ENCODE measurements around the gene GPC2.

GPC2 gene

DNA sequence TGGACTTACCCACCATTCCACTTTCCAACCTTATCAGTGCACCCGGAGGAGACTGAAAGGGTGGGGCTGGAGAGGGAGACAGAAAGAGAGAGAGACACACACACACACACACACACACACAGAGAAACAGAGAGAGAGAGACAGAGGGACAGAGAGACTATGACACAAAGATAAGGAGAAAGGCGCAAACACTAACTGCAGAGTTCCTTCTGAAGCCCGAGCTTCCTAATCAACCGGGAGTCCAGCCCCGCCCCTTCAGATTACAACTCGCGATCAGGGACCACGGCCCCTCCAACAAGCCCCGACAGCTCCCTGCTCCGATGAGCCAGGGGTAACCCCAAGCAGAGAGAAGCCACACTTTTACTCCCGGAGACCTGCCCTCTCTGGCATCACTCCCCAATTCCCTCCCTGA is 9.3 kb downstream of the GPC2 start:
- DNase-seq: no peak

DNA sequence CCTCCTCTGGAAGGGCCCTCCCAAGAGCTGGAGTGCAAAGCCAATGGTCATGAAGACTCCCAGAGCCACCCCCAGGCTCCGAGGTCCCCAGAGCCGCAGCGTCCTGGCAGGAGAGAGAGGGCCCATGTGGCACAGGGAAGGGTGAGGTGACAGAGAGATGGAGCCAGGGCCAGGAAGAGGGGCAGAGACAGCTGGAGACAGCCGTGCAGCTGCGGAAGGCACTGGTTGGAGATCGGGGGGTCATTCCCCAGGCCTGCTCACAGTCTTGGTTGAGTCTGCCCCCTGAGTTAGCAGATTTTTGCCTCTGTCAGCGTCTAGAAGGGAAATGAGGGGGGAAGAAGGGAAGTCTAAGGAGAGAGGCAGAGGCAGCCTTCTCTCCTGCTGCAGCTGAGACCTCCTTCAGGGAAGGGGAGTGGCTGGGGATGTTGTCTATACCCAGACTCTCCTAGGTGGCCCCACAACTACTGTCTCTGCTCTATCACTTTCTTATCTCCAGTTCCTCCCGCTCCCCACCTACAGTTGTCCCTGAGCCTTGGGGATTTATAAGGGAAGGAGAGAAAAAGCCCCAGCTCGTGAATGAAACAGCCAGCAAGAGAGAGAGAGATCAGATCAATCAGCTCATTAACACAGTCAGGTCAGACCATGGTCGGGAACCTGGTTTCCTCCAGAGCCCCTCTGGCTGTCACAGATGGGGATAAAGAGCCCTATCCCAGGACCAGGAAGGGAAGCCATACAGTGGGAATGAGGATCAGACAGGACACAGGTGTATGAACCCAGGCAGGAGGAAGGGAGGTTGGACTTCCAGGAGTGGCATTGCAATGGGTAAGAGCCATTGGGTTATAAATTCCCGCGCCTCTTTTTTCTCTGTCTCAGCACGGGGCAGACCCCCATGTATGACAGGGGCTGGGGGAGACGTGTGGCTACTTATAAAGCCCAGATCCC is 9.9 kb downstream of the GPC2 start:
- DNase-seq: no peak

- peak; percentile 56 for DNase-seq
Observed at GRCh38 chr7:100166317-100166940, 10.8 kb downstream of the GPC2 start.

- DNase-seq: no peak
Observed at GRCh38 chr7:100163871-100164270, 13.3 kb downstream of the GPC2 start.

GRCh38 chr7:100163006-100163531 is 14.1 kb downstream of the GPC2 start:
- no peak for DNase-seq

DNA sequence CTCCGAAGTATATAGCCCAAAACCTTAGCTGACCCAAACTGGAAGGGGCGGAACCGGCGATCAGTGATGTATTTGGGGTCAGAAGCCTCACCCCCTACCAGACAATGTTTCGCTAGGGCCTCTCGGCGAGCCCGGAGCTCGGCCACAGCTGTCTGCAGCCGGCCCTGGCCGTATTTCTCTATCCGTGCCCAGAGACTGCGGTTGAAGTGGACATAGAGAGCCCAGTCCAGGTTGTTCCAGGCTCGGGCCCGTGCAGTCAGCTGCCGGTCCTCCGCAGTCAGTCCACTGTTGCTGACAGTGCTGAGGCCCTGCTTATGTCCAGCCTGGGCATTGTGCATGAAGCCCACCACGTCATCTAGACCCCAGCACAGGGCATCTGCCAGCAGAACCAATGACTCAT is 17.1 kb downstream of the GPC2 start:
- DNase-seq: no peak

GRCh38 chr7:100159099-100159623 is 18.0 kb downstream of the GPC2 start:
- no peak for DNase-seq

- peak; percentile 87 for DNase-seq
Observed at GRCh38 chr7:100158229-100159098, 18.7 kb downstream of the GPC2 start, which contains the start of gene TRAPPC14. TSS of gene TRAPPC14 (minus strand) at chr7:100158723. CDS start at chr7:100158499, 224 bp downstream.

DNA sequence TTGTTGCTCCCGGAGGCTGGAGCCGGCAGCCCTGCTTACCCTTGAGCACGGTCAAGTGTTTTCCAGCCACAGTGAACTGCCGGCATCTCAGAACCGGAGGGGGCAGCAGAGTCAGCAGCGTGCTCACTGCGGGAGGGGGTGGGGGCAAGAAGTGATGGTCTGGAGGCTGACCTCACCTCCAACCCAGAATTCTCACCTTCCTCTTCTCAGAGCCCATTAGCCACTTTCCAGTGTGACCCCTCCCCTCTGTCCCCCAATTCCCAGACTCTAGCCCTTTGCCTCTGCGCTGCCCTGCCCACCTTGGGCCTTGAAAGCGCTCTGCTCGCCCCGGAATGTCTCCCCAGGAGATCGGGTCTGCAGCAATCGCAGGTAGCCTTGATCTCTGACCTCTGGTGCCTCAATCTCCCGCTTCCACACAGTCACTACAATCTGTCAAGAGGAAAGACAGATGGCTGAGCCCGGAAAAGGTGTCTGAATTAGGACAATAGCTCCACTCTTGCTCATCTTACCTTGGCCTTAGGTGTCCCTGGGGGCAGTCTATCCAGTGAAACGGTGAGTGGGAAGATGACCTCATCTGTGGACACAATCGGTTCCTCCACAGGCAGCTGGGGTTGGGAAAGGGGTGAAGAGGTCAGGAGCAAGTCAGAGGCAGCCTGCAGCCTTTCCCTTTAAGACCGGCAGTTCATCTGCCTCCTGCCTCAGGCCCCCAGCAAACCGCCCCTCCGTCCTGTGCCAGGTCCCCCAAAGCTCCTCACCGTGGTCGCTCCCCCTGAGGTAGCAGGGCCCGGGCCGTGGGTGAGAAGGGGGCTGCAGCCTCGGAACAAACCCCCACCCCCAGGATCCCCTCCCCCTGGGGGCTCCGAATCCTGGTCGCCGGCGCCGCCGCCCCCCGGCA is 19.6 kb downstream of the GPC2 start:
- no peak for DNase-seq

DNA sequence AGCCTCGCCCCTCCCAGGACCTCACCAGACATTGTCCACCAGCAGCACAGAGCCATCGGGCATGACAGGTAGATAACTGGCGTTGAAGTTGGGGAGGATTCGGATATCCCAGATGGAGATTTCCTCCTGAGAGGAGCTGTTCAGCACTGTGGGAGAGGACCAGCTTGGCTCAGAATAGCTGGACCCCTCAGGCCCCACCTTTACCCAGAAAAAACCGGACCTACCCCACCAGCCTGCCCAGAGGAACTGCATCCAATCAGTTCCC is 20.2 kb downstream of the GPC2 start:
- DNase-seq: no peak

GRCh38 chr7:100156331-100157068 is 20.7 kb downstream of the GPC2 start:
- peak; percentile 65 for DNase-seq

DNA sequence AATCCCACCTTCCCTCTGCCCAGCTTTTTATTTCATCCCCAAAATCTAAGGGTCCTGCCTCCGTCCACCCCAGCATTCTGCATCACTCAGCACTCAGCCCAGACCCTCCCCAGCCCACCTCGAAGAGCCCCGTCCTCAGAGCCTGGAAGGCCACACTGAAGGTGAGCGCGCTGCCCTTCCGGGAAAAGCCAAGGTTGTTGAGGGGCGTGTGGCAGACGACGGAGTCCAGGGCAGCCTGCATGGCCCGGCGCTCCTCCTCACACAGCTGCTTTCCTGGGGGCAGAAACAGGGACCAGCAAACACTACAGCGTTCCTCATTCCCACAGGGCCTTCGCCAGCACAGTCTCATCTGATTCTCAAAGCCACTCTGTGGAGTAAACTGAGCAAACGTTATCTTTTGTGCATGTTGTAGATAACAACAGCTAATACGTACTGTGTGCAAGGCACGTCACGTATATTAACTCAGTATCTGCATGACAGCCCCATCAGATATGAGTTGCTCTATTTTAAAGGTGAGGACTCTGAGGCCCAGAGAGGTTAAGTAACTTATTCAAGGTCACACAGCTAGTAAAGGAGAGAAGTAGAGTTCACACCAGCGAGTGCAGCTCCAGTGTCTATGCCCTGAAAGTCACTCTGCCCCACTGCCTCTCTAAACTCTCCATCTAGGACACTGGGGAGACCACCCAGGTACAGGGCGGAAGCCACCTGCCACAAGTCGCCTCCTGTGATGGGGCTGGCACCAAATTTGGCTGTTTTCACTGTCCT is 21.4 kb downstream of the GPC2 start:
- no peak for DNase-seq

GRCh38 chr7:100154651-100155491 is 22.3 kb downstream of the GPC2 start:
- no peak for DNase-seq

- no peak for DNase-seq
Observed at GRCh38 chr7:100153708-100154535, 23.3 kb downstream of the GPC2 start.

GRCh38 chr7:100152937-100153666 is 24.1 kb downstream of the GPC2 start:
- DNase-seq: no peak

- DNase-seq: no peak
Observed at GRCh38 chr7:100152404-100152803, 24.8 kb downstream of the GPC2 start.

DNA sequence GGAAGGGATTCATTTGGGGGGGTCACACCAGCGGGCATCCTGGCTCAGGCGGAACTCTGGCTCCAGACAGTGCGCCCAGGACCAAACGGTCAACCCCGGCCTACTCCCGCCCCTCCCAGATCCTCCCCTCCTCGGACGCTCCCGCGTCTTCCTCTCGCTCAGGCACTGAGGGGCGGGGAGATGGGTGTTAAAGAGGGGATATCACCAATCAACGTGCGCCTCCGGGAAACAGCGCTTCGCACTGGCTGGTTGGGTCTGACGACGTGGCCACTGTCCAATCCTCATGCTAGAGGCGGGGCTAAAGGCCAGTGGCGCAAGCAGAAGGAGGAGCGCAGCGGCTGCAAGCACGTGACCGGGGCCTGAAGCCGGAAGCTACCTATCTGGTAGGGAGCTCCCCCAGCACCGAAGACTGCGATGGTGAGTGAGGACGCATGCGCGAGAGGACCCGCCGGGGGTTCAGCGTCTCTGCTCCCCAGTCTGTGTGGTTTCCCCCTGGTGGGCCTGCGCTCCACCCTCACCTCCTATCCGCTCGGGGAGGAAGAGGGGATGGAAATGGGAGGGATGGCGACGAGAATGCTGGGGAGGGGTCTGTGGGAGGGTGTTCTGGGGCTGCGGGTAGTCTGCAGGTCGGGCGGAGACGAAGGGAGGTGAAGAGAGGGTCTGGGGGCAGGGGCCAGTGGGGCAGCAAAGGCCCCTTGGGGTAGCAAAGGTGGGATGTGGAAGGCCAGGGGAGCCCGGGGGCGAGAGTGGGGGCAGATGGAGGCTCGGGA is 28.4 kb downstream of the GPC2 start, which contains the start of gene LAMTOR4:
TSS of gene LAMTOR4 (plus strand) at position 360 of the 770 bp plus-strand sequence. CDS start at position 415, 55 bp downstream.
- DNase-seq: peak; percentile 99
